H9 (cell line): ENCODE measurements around the gene ZFPM1. TPM values are rescaled to one million over a fixed set of nuclear protein-coding genes. Genes with fewer than 3 reads are reported as not detected.

Experiments used
- DNase-seq: peaks from one replicate; pipeline ENCODE4 v3.0.0-alpha.2; 2017
- H2AFZ ChIP-seq: one replicate; pipeline ENCODE4 v1.6.1; 2013; ENCODE audit warnings: mild to moderate bottlenecking, low read length, control low read depth, moderate library complexity
- H2AK5ac ChIP-seq: 2 replicates; pipeline ENCODE4 v1.6.1; 2013; ENCODE audit warnings: low read length, control low read depth, mixed read lengths; ENCODE audit not compliant: insufficient read length
- H2BK120ac ChIP-seq: one replicate; pipeline ENCODE4 v1.6.1; 2013; ENCODE audit warnings: low read depth, mild to moderate bottlenecking, low read length, control low read depth, inconsistent platforms; ENCODE audit not compliant: poor library complexity, severe bottlenecking
- H2BK12ac ChIP-seq: 2 replicates; pipeline ENCODE4 v1.6.1; 2013; ENCODE audit warnings: low read length, control low read depth, mixed read lengths, low read depth; ENCODE audit not compliant: insufficient read length
- H2BK15ac ChIP-seq: 2 replicates; pipeline ENCODE4 v1.6.1; 2013; ENCODE audit warnings: low read depth, low read length, control low read depth
- H2BK20ac ChIP-seq: one replicate; pipeline ENCODE4 v1.6.1; 2013; ENCODE audit warnings: low read depth, mild to moderate bottlenecking, low read length, control low read depth, inconsistent platforms; ENCODE audit not compliant: poor library complexity, severe bottlenecking
- H2BK5ac ChIP-seq: 2 replicates; pipeline ENCODE4 v1.6.1; 2013; ENCODE audit warnings: low read length, control low read depth, mixed read lengths; ENCODE audit not compliant: insufficient read length
- H3K14ac ChIP-seq: 2 replicates; pipeline ENCODE4 v1.6.1; 2013; ENCODE audit warnings: low read length, control low read depth; ENCODE audit not compliant: insufficient read depth
- H3K18ac ChIP-seq: 2 replicates; pipeline ENCODE4 v1.6.1; 2013; ENCODE audit warnings: low read depth, mild to moderate bottlenecking, mixed read lengths, low read length, control low read depth; ENCODE audit not compliant: insufficient read length
- H3K23ac ChIP-seq: 2 replicates; pipeline ENCODE4 v1.6.1; 2013; ENCODE audit warnings: low read length, control low read depth, mixed read lengths, low read depth; ENCODE audit not compliant: insufficient read length
- H3K23me2 ChIP-seq: 2 replicates; pipeline ENCODE4 v1.6.1; 2013; ENCODE audit warnings: low read depth, mild to moderate bottlenecking, mixed read lengths, low read length, control low read depth; ENCODE audit not compliant: insufficient read length, poor library complexity, severe bottlenecking
- H3K27ac ChIP-seq: 2 replicates; pipeline ENCODE4 v1.5.1; 2013; ENCODE audit warnings: low read length, control low read depth, mixed read lengths, low read depth; ENCODE audit not compliant: insufficient read length
- H3K27me3 ChIP-seq: 2 replicates; pipeline ENCODE4 v1.6.1; 2013; ENCODE audit warnings: low read length, control low read depth, inconsistent platforms; ENCODE audit not compliant: insufficient read depth
- H3K4ac ChIP-seq: 2 replicates; pipeline ENCODE4 v1.6.1; 2013; ENCODE audit warnings: low read depth, mild to moderate bottlenecking, control low read depth, inconsistent platforms, low read length, moderate library complexity
- H3K4me1 ChIP-seq: 2 replicates; pipeline ENCODE4 v1.6.1; 2013; ENCODE audit warnings: low read length, control low read depth, inconsistent platforms; ENCODE audit not compliant: insufficient read depth
- H3K4me2 ChIP-seq: 2 replicates; pipeline ENCODE4 v1.6.1; 2013; ENCODE audit warnings: low read length, control low read depth, mixed read lengths; ENCODE audit not compliant: insufficient read length, insufficient read depth
- H3K56ac ChIP-seq: 2 replicates; pipeline ENCODE4 v1.6.1; 2013; ENCODE audit warnings: low read depth, mild to moderate bottlenecking, mixed read lengths, low read length, control low read depth; ENCODE audit not compliant: insufficient read length
- H3K79me1 ChIP-seq: 2 replicates; pipeline ENCODE4 v1.6.1; 2013; ENCODE audit warnings: low read depth, mild to moderate bottlenecking, moderate library complexity, low read length, control low read depth, inconsistent platforms; ENCODE audit not compliant: insufficient read depth, poor library complexity, severe bottlenecking
- H3K79me2 ChIP-seq: 2 replicates; pipeline ENCODE4 v1.6.1; 2013; ENCODE audit warnings: low read length, control low read depth, inconsistent platforms; ENCODE audit not compliant: insufficient read depth
- H3K9ac ChIP-seq: 2 replicates; pipeline ENCODE4 v1.6.1; 2013; ENCODE audit warnings: low read length, control low read depth, mixed read lengths; ENCODE audit not compliant: insufficient read length; ENCODE audit errors: extremely low read depth
- H3K9me3 ChIP-seq: one replicate; pipeline ENCODE4 v1.6.1; 2013; ENCODE audit warnings: low read depth, low read length, inconsistent platforms; ENCODE audit not compliant: control insufficient read depth
- H3T11ph ChIP-seq: one replicate; pipeline ENCODE4 v1.6.1; 2013; ENCODE audit warnings: mild to moderate bottlenecking, low read length, control low read depth, inconsistent platforms
- H4K20me1 ChIP-seq: one replicate; pipeline ENCODE4 v1.6.1; 2013; ENCODE audit not compliant: control insufficient read depth, insufficient read length, insufficient read depth
- H4K5ac ChIP-seq: 2 replicates; pipeline ENCODE4 v1.6.1; 2013; ENCODE audit warnings: low read depth, mild to moderate bottlenecking, mixed read lengths, low read length, control low read depth; ENCODE audit not compliant: insufficient read length
- H4K8ac ChIP-seq: replicated peaks from 2 replicates; pipeline ENCODE4 v1.6.1; 2013; ENCODE audit warnings: low read length, control low read depth, mixed read lengths, low read depth; ENCODE audit not compliant: insufficient read length
- H4K91ac ChIP-seq: 2 replicates; pipeline ENCODE4 v1.6.1; 2013; ENCODE audit warnings: low read depth, mild to moderate bottlenecking, moderate library complexity, mixed read lengths, low read length, control low read depth; ENCODE audit not compliant: insufficient read length
- H3K27ac Mint-ChIP-seq, 3 experiments: 2 replicates in 2 of 3; 3 replicates in 1 of 3; pipeline ENCODE4 v1.8.0; 2020 to 2021; ENCODE audit warnings: mixed read lengths in 3 of 3, mild to moderate bottlenecking in 1 of 3, moderate library complexity in 1 of 3
- H3K27me3 Mint-ChIP-seq: 2 replicates; pipeline ENCODE4 v1.8.0; 2021; ENCODE audit warnings: low read depth, mild to moderate bottlenecking, moderate library complexity, mixed read lengths
- H3K36me3 Mint-ChIP-seq, 3 experiments: 2 replicates in 2 of 3; 3 replicates in 1 of 3; pipeline ENCODE4 v1.8.0; 2020 to 2021; ENCODE audit warnings: low read depth in 3 of 3, mixed read lengths in 3 of 3; ENCODE audit not compliant: insufficient read depth in 1 of 3
- H3K4me1 Mint-ChIP-seq, 2 experiments: 2 replicates each; pipeline ENCODE4 v1.8.0; 2020; ENCODE audit warnings: mixed read lengths in 2 of 2
- H3K4me3 Mint-ChIP-seq, 2 experiments: 2 replicates in 1 of 2; 3 replicates in 1 of 2; pipeline ENCODE4 v1.8.0; 2020 to 2021; ENCODE audit warnings: mild to moderate bottlenecking in 2 of 2, mixed read lengths in 2 of 2, moderate library complexity in 1 of 2
- H3K9me3 Mint-ChIP-seq, 2 experiments: 2 replicates in 1 of 2; 3 replicates in 1 of 2; pipeline ENCODE4 v1.8.0; 2020; ENCODE audit warnings: mild to moderate bottlenecking in 2 of 2, mixed read lengths in 2 of 2, moderate library complexity in 1 of 2
- CTCF ChIP-seq: fragments of 200-600 bp; sonication (generic); conservative IDR thresholded peaks from 3 replicates; pipeline ENCODE4 v1.8.0; 2021; ENCODE audit warnings: antibody characterized with exemption, mild to moderate bottlenecking
- WGBS: extraction: QIAGEN DNeasy Blood & Tissue Kit; methylation state at CpG from one replicate; pipeline ENCODE4 v1.1.7; 2013; ENCODE audit warnings: missing lambda C conversion rate, low lambda C conversion rate, mixed read lengths; ENCODE audit not compliant: insufficient read length; ENCODE audit errors: extremely low coverage; 5-methylcytosine and 5-hydroxymethylcytosine counted together
- total RNA-seq: library from RNA; stranded (reverse); gene quantifications from 2 replicates; pipeline ENCODE4 v1.2.1, GENCODE V29; 2021

ZFPM1 gene
- total RNA-seq, 1 experiment from 2014 or later, result 3.6 TPM

GRCh38 chr16:88499836-88500251 is 46.8 kb downstream of the ZFPM1 start:
- H3K23me2 ChIP-seq, result no peaks in the 10 kb centered on the region
- H3K23ac ChIP-seq, result no peak overlapping the region
- H4K8ac ChIP-seq, result no peak overlapping the region
- H3K27ac ChIP-seq, result no peak overlapping the region
- Mint-ChIP-seq H3K36me3 (no peaks in the 10 kb centered on the region), H3K27ac (no peak overlapping the region), H3K4me3 (no peak overlapping the region), H3K27me3 (no peaks in the 10 kb centered on the region), H3K4me1 (no peaks in the 10 kb centered on the region), H3K9me3 (no peaks in the 10 kb centered on the region)
- no peak overlapping the region for H2BK120ac ChIP-seq
- H4K20me1 ChIP-seq, result no peaks in the 10 kb centered on the region
- H3K14ac ChIP-seq, result no peak overlapping the region
- H3K18ac ChIP-seq, result no peak overlapping the region
- H3K56ac ChIP-seq, result no peak overlapping the region
- H2BK15ac ChIP-seq, result no peak overlapping the region
- no peaks in the 10 kb centered on the region for H3K79me1 ChIP-seq
- H3K79me2 ChIP-seq, result no peaks in the 10 kb centered on the region
- H3T11ph ChIP-seq, result no peak overlapping the region
- no peak overlapping the region for H3K4ac ChIP-seq
- TF ChIP-seq CTCF, result no peak
- no peaks in the 10 kb centered on the region for H3K4me1 ChIP-seq
- no peak overlapping the region for H2AK5ac ChIP-seq
- H3K27me3 ChIP-seq, result no peaks in the 10 kb centered on the region
- H4K5ac ChIP-seq, result no peak overlapping the region
- no peak overlapping the region for H2BK20ac ChIP-seq
- no peaks in the 10 kb centered on the region for H3K9me3 ChIP-seq
- no peak overlapping the region for H4K91ac ChIP-seq
- WGBS, result no CpG with 5 or more reads among the region's 23 CpGs
- no peak for DNase-seq
- no peak overlapping the region for H3K9ac ChIP-seq
- H2BK12ac ChIP-seq, result no peak overlapping the region
- H2AFZ ChIP-seq, result no peak overlapping the region
- H2BK5ac ChIP-seq, result no peak overlapping the region
- H3K4me2 ChIP-seq, result no peak overlapping the region
